HG03469 (cell line): Measurements from ENCODE around the gene BICD1.
"Not testable (repeated sequence)": the region's sequence is repeated elsewhere in the genome, so short reads cannot be mapped to it uniquely, and the experiment has no call there.

ENCODE experiments used
- ATAC-seq: cut with Tn5 transposase; IDR thresholded peaks from one replicate; pipeline ENCODE4 v1.9.1; 2021; ENCODE audit warnings: mild to moderate bottlenecking, moderate library complexity, moderate number of reproducible peaks; ENCODE audit not compliant: unreplicated experiment

Gene BICD1

DNA sequence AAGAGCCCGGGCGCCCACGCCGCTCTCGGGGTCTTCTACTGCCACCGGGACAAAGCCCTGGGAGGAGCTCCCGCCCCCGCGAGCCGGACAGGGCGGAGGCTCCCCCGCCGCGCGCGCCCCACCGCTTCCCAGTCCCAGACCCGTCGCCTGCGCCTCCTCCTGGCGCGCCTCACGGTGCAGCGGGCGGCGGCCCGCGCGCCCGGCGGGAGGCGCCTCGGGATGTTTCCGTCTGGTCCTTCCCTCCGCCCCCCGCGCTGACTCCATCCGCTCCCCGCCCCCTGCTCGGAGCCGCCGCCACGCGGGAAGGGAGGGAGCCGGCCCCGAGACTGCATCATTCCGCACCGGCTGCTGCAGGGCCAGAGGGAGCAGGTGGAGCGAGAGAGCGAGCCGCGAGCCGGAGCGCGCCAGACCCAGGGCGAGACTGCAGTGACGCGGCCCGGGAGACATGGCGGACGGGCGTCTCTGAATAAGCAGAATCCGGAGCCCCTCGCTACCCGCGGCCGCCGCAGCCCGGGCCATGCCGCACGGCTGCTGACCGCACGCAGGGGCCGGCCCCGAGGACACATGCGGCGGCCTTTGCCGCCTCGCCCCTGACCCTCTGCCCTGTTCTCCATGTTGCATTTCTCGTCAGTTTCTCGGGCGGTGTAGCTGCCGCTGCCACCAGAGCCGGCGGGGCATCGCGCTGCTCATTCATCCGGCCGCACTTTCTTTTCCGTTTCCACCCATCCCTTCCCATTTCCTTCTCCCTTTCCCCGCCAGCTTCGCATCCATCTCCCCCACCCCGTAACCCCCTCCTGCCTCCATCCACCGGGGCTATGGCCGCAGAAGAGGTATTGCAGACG lies at the start of gene BICD1:
Gene BICD1 (plus strand): TSS at position 331 of the 842 bp plus-strand sequence. CDS start 485 bp downstream, at position 816.
- peak; percentile 53 for ATAC-seq

DNA sequence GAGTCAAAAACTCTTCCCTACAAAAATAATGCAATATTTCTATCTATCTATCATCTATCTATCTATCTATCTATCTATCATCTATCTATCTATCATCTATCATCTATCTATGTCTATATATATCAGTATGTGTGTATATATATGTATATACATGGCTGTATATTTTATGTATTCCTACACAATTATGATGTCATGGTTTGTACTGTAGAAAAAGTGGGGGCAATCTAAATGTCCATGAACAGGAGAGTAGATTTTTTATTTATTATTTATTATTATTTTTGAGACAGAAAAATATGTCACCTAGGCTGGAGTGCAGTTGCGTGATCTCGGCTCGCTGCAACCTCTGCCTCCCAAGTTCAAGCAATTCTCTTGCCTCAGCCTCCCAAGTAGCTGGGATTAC lies 45.6 kb upstream of the BICD1 start:
- no peak for ATAC-seq

DNA sequence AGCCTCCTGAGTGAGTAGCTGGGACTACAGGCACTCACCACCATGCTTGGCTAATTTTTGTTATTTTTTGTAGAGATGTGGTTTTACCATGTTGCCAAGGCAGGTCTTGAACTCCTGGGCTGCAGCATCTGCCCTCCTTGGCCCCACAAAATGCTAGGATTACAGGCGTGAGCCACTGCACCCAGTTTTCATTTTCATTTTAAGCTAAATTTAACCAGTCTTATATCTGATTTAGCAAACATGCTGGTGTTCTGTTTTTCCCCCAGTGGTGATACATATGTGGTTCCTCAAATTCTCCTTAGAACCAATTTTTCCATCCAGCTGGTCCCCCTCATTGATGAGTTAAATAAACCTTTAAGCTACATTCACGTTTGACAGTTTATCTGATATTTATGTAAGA lies 43.8 kb upstream of the BICD1 start:
- ATAC-seq: no peak

DNA sequence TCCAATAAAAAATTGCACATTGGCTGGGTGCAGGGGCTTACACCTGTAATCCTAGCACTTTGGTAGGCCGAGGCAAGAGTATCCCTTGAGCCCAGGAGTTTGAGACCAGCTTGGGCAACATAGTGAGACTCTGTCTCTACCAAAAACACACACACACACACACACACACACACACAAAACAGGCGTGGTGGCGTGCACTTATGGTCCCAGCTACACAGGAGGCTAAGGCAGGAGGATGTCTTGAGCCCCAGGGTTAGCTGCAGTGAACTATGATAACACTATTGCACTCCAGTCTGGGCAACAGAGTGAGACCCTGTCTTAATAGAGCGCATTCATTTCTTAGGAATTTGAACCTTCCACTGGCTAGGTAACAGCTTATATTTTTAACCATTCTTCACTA lies 42.9 kb upstream of the BICD1 start:
- ATAC-seq: no peak

DNA sequence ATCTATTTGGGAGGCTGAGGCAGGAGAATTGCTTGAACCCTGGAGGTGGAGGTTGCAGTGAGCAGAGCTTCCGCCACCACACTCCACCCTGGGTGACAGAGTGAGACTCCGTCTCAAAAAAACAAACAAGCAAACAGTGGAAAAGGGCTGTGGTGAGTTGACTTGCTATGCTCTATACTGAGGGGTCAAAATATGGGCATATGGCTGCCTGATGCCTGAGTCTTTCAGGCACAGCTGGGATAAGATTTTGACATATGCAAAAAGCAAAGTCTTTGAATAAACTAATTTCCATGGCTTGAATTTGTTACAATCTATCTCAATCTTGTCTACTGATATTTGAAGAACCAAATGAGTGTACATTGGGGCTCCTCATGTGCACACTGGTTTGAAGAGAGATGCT lies 40.4 kb upstream of the BICD1 start:
- no peak for ATAC-seq

DNA sequence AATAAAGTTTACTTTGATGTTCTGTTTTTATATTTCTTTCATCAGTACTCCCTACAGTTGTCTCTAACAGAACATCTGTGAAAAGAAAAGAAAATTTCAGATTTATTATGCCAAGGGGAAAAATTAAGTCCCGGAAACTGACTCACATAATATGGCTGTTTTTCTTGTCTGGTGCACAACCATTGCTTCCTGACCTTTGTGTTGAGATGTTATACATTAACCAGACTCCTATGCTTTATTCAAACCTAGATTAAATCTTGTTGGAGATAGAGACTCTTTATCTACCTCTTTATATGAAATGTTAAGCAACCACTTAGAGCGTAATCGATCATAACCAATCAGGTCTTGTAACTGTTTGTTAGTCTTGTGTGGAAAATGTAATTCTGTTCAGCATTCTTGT lies 37.6 kb upstream of the BICD1 start:
- no peak for ATAC-seq

DNA sequence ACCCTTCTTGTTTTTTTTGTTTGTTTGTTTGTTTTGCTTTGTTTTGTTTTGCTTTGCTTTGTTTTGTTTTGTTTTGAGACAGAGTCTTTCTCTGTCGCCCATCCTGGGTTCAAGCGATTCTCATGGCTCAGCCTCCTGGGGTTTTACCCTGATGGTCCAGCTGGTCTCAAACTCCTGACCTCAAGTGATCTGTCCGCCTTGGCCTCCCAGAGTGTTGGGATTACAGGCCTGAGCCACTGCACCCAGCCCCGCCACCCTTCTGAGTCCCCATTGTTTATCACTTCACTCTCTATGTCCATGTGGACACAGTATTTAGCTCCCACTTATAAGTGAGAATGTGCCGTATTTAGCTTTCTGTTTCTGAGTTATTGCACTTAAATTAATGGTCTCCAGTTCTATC lies 36.9 kb upstream of the BICD1 start:
- no peak for ATAC-seq

DNA sequence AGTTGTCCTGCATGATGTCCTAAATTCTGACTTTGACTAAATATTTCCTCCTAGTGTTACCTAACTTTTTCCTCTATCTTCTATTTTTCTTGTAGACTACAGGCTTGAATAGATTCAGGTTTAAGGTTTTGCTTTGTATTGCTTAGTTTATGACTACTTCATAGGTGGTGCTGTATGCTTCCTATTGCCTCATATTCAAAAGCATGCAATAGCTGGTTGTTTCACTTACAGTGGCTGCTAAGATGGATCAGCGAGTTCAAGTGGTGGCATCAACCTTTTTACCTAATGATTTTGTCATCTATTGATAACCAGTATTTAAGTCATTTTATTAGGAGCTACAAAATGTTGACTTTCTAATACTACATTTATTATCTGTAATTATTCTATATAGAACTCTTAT lies 36.3 kb upstream of the BICD1 start:
- ATAC-seq: no peak

DNA sequence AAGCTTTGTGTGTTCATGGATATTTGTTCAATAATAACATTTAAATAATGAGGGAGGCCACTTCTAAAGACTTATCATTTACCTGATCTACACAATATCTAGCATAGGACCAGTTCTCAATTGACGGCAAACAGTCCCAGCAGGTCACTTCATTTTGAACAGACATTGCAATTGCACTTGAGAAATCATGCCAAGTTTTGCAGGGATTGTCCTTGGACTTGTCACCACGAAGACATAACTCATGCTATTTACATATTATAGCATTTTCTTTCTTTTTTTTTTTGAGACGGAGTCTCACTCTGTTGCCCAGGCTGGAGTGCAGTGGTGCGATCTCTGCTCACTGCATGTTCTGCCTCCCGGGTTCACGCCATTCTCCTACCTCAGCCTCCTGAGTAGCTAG lies 34.5 kb upstream of the BICD1 start:
- no peak for ATAC-seq

DNA sequence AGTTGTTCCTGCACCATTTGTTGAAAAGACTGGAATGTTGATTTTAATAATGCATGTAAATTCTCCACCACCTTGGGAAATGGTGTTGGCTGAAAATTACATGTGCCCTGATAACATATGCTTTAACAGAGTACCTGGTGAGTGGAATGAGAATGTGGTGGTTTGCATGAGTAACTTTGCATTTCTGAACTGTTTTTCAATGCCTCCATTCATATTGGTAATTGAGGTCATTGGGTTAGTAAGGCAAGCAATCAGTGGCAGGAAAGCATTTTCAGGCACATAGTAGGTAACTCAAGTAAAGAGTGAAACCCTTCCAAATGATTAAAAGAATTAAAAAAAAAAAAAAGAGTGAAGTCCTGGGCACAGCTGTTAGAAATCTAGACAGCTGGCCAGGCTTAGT lies 32.2 kb upstream of the BICD1 start:
- no peak for ATAC-seq

DNA sequence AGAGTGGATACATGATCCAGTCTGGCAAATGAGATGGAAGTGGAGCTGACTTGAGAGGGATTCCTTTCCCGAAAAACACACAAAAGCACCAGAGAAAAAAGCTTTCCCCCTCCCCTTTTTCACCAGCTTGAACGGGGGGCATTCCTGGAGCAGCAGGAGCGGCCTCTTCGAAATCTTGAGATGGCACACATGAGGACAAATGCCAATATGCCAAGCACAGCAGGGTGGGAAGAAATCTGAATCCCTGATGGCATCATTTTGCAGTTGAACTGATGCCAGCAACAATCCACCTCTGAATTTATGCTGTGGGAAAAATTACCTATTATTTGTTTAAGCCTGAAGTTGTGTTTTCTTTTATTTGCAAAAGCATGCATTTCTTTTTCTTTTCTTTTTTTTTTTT lies 29.7 kb upstream of the BICD1 start:
- no peak for ATAC-seq

DNA sequence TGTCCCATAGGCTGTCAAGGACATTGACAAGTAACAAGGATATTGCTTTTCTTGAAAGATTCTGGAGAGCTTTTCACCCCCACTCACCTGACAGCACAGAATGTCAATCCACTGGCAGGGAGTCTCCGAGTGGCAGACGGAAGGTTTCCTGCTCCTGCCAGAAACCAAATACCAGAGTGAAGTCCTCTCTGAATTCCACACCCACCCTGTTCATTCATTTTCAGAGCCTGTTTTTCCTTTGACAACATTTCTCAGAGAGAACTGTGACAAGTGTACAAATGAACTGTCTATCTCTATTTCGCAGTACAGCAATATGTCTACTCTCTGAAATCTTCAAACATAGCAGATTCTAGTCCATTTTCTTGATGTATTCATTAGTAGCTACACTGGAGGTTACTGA lies 26.2 kb upstream of the BICD1 start:
- ATAC-seq: no peak

DNA sequence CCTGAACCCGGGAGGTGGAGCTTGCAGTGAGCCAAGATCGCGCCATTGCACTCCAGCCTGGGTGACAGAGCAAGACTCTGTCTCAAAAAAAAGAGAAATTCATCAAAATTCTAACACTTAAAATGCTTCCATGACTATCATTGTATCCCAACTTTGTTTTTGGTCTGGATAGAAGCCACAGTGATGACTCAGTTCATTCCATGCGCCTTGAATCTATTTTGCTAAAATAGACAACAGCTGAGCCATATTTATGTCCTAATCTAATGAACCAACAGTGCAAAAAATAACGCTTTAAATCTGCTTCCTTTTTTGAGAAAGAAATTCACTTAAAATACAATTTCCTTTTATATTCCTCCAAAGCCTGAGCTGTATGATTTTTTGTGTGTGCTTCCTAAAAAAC lies 23.2 kb upstream of the BICD1 start:
- no peak for ATAC-seq

DNA sequence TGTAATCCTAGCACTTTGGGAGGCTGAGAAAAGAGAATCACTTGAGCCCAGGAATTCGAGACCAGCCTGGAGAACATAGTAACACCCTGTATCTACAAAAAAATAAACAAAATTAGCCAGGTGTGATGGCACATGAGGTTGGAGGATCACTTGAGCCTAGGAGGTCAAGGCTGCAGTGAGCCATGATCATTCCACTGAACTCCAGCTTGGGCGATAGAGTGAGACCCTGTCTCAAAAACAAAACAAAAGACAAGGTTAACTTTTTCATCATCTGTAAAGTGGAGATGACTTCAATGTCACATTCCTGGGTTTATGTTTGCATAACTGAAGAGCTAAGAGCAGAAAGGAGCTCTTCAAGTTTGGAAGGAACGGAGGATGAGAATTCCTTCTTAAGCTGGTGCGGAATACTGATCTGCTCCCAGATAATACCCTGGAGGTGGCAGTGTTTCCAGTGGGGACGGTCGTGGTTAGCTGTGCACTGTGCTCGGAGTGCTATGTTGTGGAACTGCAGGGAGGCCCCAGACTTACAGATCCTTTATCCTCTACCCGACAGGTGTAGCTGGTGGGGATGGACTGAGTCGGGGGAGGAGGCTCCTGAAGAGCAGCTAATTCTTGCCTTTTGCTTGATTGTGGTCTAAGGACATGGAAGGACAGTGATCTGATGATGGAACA lies 22.5 kb upstream of the BICD1 start:
- ATAC-seq: no peak

DNA sequence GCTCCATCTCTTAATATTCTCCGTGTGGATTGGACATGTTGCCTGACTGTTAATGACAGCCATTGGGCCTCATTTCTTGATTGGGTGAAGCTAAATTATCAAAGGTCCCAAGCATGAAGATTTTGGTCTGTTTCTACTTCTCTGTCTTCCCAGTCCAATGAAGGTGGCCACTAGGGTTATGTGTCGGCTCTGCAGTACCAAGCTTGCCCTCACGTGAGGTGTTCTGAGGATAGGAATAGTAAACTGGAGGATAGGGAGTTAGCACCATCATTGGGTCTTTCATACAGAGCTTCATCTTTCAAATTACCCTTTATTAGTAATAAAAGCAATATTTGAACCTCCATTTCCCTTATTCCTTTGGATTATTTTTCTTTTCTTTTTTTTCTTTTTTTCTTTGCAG lies 21.9 kb upstream of the BICD1 start:
- no peak for ATAC-seq

DNA sequence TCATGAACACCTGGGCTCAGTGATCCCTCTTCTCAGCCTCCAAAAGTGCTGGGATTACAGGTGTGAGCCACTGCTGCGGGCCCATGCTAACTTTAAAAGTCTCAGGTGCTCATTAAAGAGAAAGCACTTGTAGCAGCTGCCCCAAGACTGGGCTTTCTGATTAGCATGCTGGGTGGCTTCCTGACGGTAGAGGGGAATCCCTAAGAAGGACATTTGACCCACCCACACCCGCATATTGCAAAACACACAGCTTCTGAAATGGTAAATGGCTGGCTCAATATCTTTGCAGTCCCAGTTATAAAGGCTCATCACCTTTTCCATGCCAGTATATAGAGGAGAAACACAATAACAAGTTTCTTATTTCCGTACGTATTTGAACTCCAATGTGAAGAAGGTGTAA lies 19.3 kb upstream of the BICD1 start:
- no peak for ATAC-seq

DNA sequence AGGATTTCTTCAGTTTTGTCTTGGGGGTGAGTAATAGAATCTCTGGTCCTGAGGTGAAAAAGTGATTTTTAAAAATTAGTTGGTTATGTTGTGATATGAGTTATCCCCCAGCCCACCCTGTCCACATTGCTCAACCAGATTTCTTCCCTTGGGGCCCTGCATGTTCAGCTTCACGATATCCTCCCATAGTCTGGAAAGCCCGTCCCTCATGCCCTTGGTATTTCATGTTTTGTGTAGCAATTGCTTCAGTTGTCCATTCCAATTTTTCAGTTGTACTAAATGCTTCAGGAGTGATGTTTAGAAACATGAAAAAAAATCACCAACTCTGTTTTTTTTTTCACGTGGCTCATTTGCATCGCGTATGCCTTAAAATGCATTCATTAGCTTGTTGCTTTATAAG lies 17.5 kb upstream of the BICD1 start:
- no peak for ATAC-seq

DNA sequence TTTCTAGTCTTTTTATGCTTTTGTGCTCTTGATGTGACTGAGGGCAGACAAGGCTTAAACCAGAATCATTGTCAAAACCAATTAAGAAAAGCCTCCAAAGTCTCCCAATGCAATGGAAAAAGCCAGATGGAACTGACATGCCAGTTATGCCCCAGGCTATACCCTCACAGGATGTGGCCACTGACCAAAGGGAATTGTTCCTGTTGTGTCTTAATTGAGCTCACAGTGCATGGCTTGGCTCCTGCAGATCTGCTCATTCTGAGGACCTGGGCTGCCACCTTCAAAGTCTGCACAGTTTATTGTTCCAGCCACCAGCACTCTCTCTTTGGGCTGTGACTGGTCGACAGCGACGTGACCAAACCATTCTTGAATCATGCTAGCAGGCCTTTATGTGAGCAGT lies 17.1 kb upstream of the BICD1 start:
- no peak for ATAC-seq

DNA sequence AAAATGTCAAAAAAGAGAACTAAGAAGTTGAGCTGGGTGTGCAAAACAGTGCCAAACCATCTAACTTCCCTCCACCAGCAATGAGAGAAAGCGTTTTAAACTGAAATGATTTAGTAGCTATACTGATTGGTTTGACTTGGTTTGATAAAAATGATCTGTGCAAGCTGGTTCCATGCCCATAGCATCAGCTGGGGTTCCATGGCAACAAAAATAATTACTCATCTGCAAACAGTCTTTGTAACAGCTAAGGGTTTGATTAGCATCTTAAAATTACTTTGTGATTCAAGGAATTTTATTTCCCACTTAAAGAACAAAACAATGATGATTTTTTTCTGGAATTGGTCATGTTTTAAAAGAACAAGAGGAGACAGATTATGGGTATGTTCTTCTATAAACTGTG lies 15.0 kb upstream of the BICD1 start:
- ATAC-seq: no peak

DNA sequence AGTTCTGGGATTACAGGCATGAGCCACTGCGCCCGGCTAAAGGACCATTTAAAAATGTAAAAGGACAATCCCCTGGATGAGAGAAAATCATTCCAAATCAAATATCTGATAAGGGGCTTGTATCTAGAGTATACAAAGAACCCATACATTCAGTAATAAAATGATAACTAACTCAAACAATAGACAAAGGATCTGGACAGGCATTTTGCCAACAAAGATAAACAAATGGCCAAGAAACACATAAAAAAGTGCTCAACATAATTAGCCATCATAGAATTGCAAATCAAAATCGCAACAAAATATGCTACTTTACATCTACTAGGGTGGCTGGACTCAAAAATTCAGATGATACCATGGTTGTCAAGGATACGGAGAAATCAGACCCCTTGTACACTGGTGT lies 8.5 kb upstream of the BICD1 start:
- ATAC-seq: no peak

DNA sequence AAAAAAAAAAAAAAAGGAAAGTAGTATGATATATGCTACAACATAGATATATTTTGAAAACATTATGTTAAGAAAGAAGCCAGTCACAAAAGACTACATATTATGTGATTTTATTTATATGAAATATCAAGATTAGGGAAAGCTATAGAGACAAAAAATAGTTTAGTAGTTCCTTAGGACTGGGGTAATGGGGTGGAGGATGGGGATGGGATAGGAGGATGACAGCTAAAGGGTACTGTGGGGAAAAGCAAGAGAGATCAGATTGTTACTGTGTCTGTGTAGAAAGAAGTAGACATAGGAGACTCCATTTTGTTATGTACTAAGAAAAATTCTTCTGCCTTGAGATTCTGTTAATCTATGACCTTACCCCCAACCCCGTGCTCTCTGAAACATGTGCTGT lies 7.4 kb upstream of the BICD1 start:
- not testable (repeated sequence) for ATAC-seq

DNA sequence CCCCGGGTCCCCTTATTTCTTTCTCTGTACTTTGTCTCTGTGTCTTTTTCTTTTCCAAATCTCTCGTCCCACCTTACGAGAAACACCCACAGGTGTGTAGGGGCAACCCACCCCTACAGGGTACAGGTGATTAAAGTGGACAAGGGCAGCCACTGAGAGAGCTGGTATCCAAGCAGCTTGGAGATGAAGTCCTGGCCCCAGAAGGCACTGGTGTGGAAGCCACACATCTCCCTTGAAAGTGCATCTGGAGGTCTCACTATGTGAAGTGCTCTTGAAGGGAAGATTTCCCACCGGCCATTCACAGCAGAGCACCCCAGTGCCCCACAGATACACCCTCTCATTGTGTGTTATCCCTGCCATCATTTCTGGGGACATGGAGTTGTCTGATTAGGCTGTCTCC lies 6.3 kb upstream of the BICD1 start:
- ATAC-seq: no peak

DNA sequence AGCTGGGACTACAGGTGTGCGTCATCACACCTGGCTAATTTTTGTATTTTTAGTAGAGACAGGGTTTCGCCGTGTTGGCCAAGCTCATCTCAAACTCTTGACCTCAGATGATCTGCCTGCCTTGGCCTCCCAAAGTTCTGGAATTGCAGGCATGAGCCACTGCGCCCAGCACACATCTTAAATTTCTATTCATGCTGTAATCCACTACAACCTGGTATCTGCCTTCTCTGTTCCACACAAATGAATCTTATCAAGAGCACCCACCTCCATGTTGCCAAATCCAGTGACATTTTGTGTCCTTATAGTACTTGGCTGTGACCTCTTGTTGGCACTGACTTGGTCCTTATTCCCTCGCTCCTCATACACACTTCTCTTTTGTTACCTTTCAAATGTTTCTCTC lies 5.8 kb upstream of the BICD1 start:
- no peak for ATAC-seq
